ENCODE data around the gene MDGA2. TPM values are rescaled to one million over a fixed set of nuclear protein-coding genes. Genes with fewer than 3 reads are reported as not detected.
"Not testable (repeated sequence)": the region's sequence is repeated elsewhere in the genome, so short reads cannot be mapped to it uniquely, and the experiment has no call there.

Gene MDGA2
- total and polyA plus RNA-seq, 2 of the 13 experiments (the other 11 are each of a cell fraction or from before 2014, with no cell fraction given) = not detected

DNA sequence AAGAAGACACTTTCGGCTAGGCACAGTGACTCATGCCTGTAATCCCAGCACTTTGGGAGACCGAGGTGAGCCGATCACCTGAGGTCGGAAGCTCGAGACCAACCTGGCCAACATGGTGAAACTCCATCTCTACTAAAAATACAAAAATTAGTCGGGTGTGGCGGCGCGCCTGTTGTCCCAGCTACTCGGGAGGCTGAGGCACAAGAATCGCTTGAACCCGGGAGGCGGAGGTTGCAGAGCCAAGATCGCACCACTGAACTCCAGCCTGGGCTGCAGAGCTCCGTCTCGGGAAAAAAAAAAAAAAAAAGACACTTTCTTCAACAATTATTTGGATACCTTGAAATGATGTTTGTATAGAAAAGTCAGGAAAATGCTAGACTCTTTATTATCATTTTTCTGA lies 393.6 kb downstream of the MDGA2 start:
- in situ Hi-C loops (cut with HindIII; ENCODE audit: extremely low pct_ligation_motif_present, low pct_unique_long_range_greater_than_20kb); FAIRE-seq; H3K27ac ChIP-seq (ENCODE audit: extremely low read length, insufficient read depth, low read length); H3K4me3 ChIP-seq (replicated peaks in 1 of 3; ENCODE audit: insufficient read depth in 1 of 3, low read depth in 2 of 3, low read length in 3 of 3); H4K20me1 ChIP-seq (ENCODE audit: insufficient read depth, low read length); BruUV-seq (replicated peaks); H3K36me3 ChIP-seq (replicated peaks in 1 of 2; ENCODE audit: control insufficient read depth in 1 of 2, insufficient read depth in 2 of 2, low read length in 2 of 2); intact Hi-C loops (cut with micrococcal nuclease; ENCODE audit: unreplicated experiment); H3K9me3 ChIP-seq (ENCODE audit: low read length); H3K9ac ChIP-seq (ENCODE audit: insufficient read depth, low read depth, low read length); POLR2A ChIA-PET; H2AFZ ChIP-seq (ENCODE audit: low read length); ATAC-seq; H3K79me2 ChIP-seq (ENCODE audit: insufficient read depth, low read length); DNase-seq (ENCODE audit: low spot score); H3K27me3 ChIP-seq (ENCODE audit: control insufficient read depth in 1 of 2, insufficient read depth in 2 of 2, low read length in 2 of 2); H3K4me1 ChIP-seq (ENCODE audit: insufficient read depth, low read length); CTCF ChIA-PET (ENCODE audit: low intra/inter-chr PET ratio, low total read pairs); H3K4me2 ChIP-seq (ENCODE audit: low read depth, low read length): not testable (repeated sequence)
- WGBS (ENCODE audit: low lambda C conversion rate) = 64% methylated on average over 16 of the region's 16 CpGs

DNA sequence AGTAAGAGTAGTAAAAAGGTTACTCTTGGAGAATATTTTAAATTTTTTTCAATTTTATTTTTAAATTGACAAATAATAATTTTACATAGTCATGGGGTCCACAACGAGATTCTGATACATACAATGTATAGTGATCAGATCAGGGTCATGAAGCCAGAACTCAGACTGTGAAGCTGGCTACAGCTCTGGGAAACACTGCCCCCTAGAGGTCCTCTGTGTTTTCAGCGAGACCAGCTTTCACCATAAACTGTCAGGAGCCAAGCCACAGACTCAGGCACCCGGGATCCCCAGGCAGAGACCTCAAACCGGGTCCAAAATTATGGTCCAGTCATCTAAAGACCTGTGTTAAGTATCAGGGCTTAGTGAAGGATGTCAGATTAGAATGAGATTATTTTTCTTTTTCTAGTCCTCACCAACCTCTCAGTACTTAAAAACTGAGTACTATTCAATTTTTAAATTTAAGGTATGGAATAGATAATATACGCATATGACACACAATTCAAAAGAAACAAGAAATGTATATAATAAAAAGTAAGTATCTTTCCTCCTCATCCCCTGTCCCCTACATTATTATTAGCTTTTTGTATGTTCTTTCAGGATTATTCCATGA lies 397.1 kb downstream of the MDGA2 start:
- FAIRE-seq (no peak), DNase-seq (ENCODE audit: low spot score) (peak; percentile 11), ATAC-seq (peak; percentile 86)
- H4K20me1 ChIP-seq (ENCODE audit: insufficient read depth, low read length) = no peaks in the 10 kb centered on the region
- POLR2A ChIA-PET = no interaction called here
- H3K9me3 ChIP-seq (ENCODE audit: low read length) = no peaks in the 10 kb centered on the region
- BruUV-seq (replicated peaks) = no TSS peak
- no peak overlapping the region for H3K9ac ChIP-seq (ENCODE audit: insufficient read depth, low read depth, low read length)
- H2AFZ ChIP-seq (ENCODE audit: low read length) = no peak overlapping the region
- H3K4me3 ChIP-seq (replicated peaks in 1 of 3; ENCODE audit: insufficient read depth in 1 of 3, low read depth in 2 of 3, low read length in 3 of 3) = no peak overlapping the region
- H3K36me3 ChIP-seq (replicated peaks in 1 of 2; ENCODE audit: control insufficient read depth in 1 of 2, insufficient read depth in 2 of 2, low read length in 2 of 2) = no peaks in the 10 kb centered on the region
- 1% methylated on average over 5 of the region's 5 CpGs for WGBS (ENCODE audit: low lambda C conversion rate)
- TF ChIP-seq ZNF430 (CRISPR knock-in tag; IDR thresholded peaks at IDR 0.05) = no peak
- peak; percentile 18; the same call in 1 of the 2 replicates for TF ChIP-seq SMC3 (IDR thresholded peaks at IDR 0.05; ENCODE audit: low read length)
- peak; percentile 56 for TF ChIP-seq STAG1 (CRISPR knock-in tag; IDR thresholded peaks at IDR 0.05)
- TF ChIP-seq, protein P1, sequence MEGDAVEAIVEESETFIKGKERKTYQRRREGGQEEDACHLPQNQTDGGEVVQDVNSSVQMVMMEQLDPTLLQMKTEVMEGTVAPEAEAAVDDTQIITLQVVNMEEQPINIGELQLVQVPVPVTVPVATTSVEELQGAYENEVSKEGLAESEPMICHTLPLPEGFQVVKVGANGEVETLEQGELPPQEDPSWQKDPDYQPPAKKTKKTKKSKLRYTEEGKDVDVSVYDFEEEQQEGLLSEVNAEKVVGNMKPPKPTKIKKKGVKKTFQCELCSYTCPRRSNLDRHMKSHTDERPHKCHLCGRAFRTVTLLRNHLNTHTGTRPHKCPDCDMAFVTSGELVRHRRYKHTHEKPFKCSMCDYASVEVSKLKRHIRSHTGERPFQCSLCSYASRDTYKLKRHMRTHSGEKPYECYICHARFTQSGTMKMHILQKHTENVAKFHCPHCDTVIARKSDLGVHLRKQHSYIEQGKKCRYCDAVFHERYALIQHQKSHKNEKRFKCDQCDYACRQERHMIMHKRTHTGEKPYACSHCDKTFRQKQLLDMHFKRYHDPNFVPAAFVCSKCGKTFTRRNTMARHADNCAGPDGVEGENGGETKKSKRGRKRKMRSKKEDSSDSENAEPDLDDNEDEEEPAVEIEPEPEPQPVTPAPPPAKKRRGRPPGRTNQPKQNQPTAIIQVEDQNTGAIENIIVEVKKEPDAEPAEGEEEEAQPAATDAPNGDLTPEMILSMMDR (CRISPR knock-in tag; IDR thresholded peaks at IDR 0.05) = peak; percentile 70
- intact Hi-C loops (cut with micrococcal nuclease; ENCODE audit: unreplicated experiment) = loop anchor here (1.0 to 10.0 kb wide), 2 partner anchors 697 to 1854 kb away; no protein-coding TSS in a partner anchor
- CTCF ChIA-PET (ENCODE audit: low intra/inter-chr PET ratio, low total read pairs) = interaction anchor here (1.7 kb wide), 1 partner anchor 697 kb away, joined by 6 read pairs; no protein-coding TSS in a partner anchor
- in situ Hi-C loops (cut with HindIII; ENCODE audit: extremely low pct_ligation_motif_present, low pct_unique_long_range_greater_than_20kb) = no loop called here
- H3K79me2 ChIP-seq (ENCODE audit: insufficient read depth, low read length) = no peaks in the 10 kb centered on the region
- H3K4me1 ChIP-seq (ENCODE audit: insufficient read depth, low read length) = no peaks in the 10 kb centered on the region
- H3K27ac ChIP-seq (ENCODE audit: extremely low read length, insufficient read depth, low read length) = no peak overlapping the region
- H3K27me3 ChIP-seq (ENCODE audit: control insufficient read depth in 1 of 2, insufficient read depth in 2 of 2, low read length in 2 of 2) = no peaks in the 10 kb centered on the region
- H3K4me2 ChIP-seq (ENCODE audit: low read depth, low read length) = no peak overlapping the region

Data from HepG2 (cell line).